Left lung (tissue), 10 donors: ENCODE data around the gene TMEM54. TPM values are rescaled to one million over a fixed set of nuclear protein-coding genes. Genes with fewer than 3 reads are reported as not detected.

ENCODE experiments used
- ATAC-seq: fragments of 200-7000 bp; cut with Tn5 transposase; one replicate; pipeline ENCODE4 v1.9.1; 2020; ENCODE audit warnings: moderate library complexity
- DNase-seq, 4 donors: peaks; one replicate each; pipeline ENCODE4 v3.0.0-alpha.2; 2013 to 2020
- H3K27ac ChIP-seq, 2 donors: fragments of 200-600 bp; sonication (generic) in 1 of 2; one replicate each; pipeline versions ENCODE4 v1.5.0 to v1.8.0; 2020 to 2021
- H3K27me3 ChIP-seq, 2 donors: fragments of 200-600 bp; sonication (generic) in 1 of 2; one replicate each; pipeline versions ENCODE4 v1.5.0 to v1.8.0; 2020 to 2021
- H3K36me3 ChIP-seq, 2 donors: fragments of 200-600 bp; sonication (generic) in 1 of 2; one replicate each; pipeline versions ENCODE4 v1.5.0 to v1.8.0; 2020 to 2021
- H3K4me1 ChIP-seq, 2 donors: fragments of 200-600 bp; one replicate each; pipeline ENCODE4 v1.8.0; 2021
- H3K4me3 ChIP-seq, 2 donors: fragments of 200-600 bp; sonication (generic) in 1 of 2; one replicate each; pipeline versions ENCODE4 v1.5.0 to v1.8.0; 2020 to 2021; ENCODE audit warnings: mild to moderate bottlenecking in 1 of 2
- H3K9me3 ChIP-seq, 2 donors: fragments of 200-600 bp; sonication (generic) in 1 of 2; one replicate each; pipeline versions ENCODE4 v1.5.0 to v1.8.0; 2020 to 2021
- intact Hi-C, 2 donors: fragments of 100-400 bp; cut with DNase I; formaldehyde crosslinking; loops; one replicate each; pipeline versions ENCODE4 v1.11.2 to v1.14.2; 2022
- polyA plus RNA-seq, 6 donors: library from polyadenylated mRNA; unstranded; fragments of 120-200 nt; gene quantifications; one replicate each; pipeline ENCODE4 v1.2.1, GENCODE V29; 2013; ENCODE audit not compliant: insufficient read length in 6 of 6
- total RNA-seq, 2 donors: library from RNA; stranded (reverse); fragmentation: NEBNext Ultra II Directional; extraction: Animal tissue kit (Norgen Biotek cat#: 25700); gene quantifications; one replicate each; pipeline ENCODE4 v1.2.1, GENCODE V29; 2021
- TF ChIP-seq, protein P1 (sequence below), 2 donors: fragments of 200-600 bp; sonication (generic) in 1 of 2; IDR thresholded peaks; one replicate each; pipeline versions ENCODE4 v1.5.0 to v1.8.0; 2021; ENCODE audit warnings: antibody characterized with exemption in 2 of 2
- donor health status: DM: no; HTN: yes; CAD: no.
- donor health status: DM: no; HTN: no; CAD: no.

Gene TMEM54
- total and polyA plus RNA-seq, 8 donors, result 22.4 to 87.0 (median 23.1) TPM

DNA sequence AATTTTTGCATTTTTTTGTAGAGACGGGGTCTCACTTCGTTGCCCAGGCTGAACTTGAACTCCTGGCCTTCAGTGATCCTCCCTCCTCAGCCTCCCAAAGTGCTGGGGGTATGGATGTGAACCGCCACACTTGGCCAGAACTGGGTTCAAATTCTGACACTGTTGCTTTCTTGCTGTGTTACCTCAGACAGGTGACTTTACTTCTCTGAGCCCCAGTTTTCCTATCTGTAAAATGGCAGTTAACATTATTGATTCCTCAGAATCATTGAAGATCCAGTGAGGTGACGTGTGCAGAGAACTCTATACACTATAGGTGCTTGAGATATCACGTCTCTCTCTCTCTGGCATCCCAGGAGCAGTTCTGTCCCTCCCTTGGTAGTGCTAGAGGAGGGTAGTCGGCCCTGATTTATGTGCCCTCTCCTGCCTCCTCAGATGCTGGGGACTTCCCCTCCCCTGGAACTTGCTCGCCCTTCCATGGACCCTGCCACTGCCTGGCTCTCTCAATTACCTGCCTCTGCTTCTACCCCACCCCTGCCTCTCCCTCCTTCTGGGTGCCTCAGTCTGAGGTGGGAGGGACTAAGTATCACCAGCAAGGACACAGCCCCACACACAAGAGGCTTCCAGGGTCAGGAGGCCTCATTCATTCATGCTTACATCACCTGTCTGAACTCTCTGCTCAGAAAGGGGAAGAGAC lies 17.7 kb downstream of the TMEM54 start:
- Histone ChIP-seq H3K27me3 (peaks cover 31 to 65% of the 10 kb centered on the region in 2 donors), H3K27ac (no peak overlapping the region), H3K4me1 (no peaks in the 10 kb centered on the region), H3K4me3 (no peak overlapping the region), H3K9me3 (no peaks in the 10 kb centered on the region), H3K36me3 (no peaks in the 10 kb centered on the region)
- ATAC-seq (no peak), DNase-seq (no peak)
- TF ChIP-seq, protein P1, sequence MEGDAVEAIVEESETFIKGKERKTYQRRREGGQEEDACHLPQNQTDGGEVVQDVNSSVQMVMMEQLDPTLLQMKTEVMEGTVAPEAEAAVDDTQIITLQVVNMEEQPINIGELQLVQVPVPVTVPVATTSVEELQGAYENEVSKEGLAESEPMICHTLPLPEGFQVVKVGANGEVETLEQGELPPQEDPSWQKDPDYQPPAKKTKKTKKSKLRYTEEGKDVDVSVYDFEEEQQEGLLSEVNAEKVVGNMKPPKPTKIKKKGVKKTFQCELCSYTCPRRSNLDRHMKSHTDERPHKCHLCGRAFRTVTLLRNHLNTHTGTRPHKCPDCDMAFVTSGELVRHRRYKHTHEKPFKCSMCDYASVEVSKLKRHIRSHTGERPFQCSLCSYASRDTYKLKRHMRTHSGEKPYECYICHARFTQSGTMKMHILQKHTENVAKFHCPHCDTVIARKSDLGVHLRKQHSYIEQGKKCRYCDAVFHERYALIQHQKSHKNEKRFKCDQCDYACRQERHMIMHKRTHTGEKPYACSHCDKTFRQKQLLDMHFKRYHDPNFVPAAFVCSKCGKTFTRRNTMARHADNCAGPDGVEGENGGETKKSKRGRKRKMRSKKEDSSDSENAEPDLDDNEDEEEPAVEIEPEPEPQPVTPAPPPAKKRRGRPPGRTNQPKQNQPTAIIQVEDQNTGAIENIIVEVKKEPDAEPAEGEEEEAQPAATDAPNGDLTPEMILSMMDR (IDR thresholded peaks at IDR 0.05), result no peak
- intact Hi-C loops, result no loop called here

DNA sequence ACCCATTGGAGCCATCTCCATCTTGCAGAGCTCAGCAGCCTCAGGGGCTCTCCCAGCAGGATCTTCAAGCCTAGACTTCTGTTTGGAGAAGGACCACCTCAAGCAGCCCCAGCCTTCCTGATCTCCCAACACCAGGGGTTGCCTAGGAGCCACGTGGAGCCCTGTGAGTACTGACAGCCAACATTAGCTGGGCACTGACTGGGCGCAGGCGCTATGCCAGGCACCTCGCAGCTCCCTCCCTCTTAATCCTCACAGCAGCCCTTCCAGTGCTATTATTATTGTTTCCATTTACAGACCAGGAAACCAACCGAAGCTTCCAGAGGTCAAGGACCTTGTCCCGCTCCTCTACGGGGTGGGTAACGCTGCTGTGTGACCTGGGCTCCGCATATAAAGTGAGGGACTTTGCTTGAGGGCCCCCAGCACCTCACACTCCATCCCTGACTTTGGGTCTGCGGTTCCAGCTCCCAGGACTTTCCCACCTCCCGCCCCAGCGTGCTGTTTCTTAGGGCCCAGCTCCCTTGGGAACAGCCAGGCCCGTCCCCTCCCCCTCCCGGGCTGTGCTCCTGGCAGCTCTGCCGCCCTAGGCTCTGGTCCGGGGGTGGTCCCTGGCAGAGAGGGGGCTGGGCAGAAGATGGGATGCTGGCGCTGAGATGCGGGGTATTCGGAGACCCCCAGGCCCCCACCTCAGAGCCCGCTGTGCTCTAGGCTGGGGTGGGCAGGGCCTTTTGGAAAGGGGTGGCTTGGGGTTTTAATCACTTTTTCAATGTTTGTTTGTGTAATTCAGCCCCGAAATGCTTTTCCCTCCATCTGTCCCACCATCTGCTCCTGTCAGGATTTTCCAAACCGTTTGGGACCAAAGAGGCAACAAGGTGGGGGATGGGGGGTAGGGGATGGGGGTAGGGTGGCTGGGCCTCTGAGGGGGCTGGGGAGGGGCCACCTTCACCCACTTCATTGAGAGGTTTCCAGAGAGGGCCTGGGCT lies 19.0 kb downstream of the TMEM54 start:
- intact Hi-C loops, result no loop called here
- Histone ChIP-seq H3K9me3 (no peaks in the 10 kb centered on the region), H3K27me3 (peaks cover 25 to 64% of the 10 kb centered on the region in 2 donors), H3K4me3 (no peak overlapping the region), H3K36me3 (no peaks in the 10 kb centered on the region), H3K27ac (no peak overlapping the region), H3K4me1 (no peaks in the 10 kb centered on the region)
- TF ChIP-seq, protein P1 (IDR thresholded peaks at IDR 0.05), result no peak
- peak in 1 of 4 donors; percentile 61 for DNase-seq
- no peak for ATAC-seq

DNA sequence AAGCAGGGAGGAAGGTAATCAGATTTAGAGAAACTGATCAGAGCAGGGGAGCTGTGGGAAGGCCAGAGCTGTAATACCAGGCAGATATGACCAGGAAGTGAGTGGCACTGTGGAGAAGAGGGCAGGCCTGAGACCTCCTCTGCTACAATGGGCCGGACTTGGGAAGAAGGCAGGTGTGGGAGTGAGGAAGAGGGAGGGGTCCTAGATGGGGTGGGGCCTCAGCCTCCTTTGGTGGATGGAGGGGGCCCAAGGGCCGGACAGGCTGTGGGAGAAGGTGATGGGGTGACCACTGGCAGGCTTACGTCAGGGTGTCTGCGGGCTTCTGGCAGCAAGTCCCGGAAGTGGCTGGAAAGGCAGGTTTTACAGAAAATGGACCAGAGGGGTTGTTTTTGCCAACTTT lies 19.9 kb downstream of the TMEM54 start:
- TF ChIP-seq, protein P1 (IDR thresholded peaks at IDR 0.05), result no peak
- DNase-seq, result no peak
- Histone ChIP-seq H3K4me3 (no peak overlapping the region), H3K9me3 (no peaks in the 10 kb centered on the region), H3K4me1 (no peaks in the 10 kb centered on the region), H3K27me3 (peaks cover 16 to 64% of the 10 kb centered on the region in 2 donors), H3K27ac (no peak overlapping the region), H3K36me3 (no peaks in the 10 kb centered on the region)
- ATAC-seq, result no peak
- intact Hi-C loops, result no loop called here

DNA sequence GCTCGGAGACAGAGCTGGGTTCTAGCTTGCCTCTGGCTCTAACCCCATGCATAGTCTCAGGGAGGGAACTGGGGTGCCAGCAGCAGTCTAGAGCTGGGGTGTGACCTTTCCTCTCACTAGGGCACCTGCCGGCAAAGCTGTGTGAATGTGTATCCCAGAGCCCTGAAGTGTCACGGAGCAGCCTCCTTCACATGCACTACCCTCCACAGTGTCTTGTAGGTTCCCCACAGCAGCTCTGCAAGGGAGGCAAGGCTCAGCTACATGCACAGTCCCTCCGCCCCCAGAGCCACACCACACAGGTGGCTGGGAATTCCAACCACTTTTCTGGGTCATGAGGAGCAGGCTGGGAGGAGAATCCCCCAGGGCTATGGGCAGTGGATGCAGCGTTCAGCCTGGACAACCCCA lies 22.6 kb downstream of the TMEM54 start:
- intact Hi-C loops, result loop anchor here in 1 of 2 donors (10.0 kb wide), 1 partner anchor 206 kb away; the partner anchor contains the start of gene AZIN2
- DNase-seq (no peak), ATAC-seq (no peak)
- Histone ChIP-seq H3K4me3 (no peak overlapping the region), H3K4me1 (no peaks in the 10 kb centered on the region), H3K27ac (no peak overlapping the region), H3K27me3 (peaks cover 0 to 53% of the 10 kb centered on the region in 2 donors), H3K9me3 (no peaks in the 10 kb centered on the region), H3K36me3 (no peaks in the 10 kb centered on the region)
- TF ChIP-seq, protein P1 (IDR thresholded peaks at IDR 0.05), result no peak

DNA sequence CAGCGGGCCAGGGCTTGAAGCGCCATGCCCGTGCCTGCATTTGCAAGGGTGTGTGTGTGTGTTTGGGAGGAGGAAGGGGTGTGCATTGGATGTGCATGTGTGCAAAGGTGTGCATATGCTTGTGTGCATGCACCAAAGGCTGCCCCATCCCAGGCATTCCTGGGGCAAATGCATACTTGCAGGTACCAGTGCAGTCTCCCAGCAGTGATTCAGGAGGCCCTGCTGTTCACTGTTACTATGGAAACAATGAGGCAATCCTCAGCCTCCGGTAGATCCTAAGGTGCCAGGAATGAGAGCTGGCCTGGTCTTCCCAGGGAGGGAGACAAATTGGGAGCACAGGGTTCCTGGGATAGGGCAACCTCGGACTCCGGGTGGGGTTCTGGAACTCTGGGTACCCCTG lies 23.0 kb downstream of the TMEM54 start:
- DNase-seq, result peak in 1 of 4 donors; percentile 13
- intact Hi-C loops, result loop anchor here in 1 of 2 donors (10.0 kb wide), 1 partner anchor 207 kb away; the partner anchor contains the start of gene AZIN2
- H3K27me3 ChIP-seq, result peaks cover 0 to 56% of the 10 kb centered on the region in 2 donors
- TF ChIP-seq, protein P1 (IDR thresholded peaks at IDR 0.05), result no peak
- no peak for ATAC-seq
- H3K4me3 ChIP-seq, result no peak overlapping the region
- no peaks in the 10 kb centered on the region for H3K9me3 ChIP-seq
- H3K36me3 ChIP-seq, result no peaks in the 10 kb centered on the region
- H3K27ac ChIP-seq, result no peak overlapping the region
- H3K4me1 ChIP-seq, result no peaks in the 10 kb centered on the region
